ENCODE data around the gene HNMT.

DNA sequence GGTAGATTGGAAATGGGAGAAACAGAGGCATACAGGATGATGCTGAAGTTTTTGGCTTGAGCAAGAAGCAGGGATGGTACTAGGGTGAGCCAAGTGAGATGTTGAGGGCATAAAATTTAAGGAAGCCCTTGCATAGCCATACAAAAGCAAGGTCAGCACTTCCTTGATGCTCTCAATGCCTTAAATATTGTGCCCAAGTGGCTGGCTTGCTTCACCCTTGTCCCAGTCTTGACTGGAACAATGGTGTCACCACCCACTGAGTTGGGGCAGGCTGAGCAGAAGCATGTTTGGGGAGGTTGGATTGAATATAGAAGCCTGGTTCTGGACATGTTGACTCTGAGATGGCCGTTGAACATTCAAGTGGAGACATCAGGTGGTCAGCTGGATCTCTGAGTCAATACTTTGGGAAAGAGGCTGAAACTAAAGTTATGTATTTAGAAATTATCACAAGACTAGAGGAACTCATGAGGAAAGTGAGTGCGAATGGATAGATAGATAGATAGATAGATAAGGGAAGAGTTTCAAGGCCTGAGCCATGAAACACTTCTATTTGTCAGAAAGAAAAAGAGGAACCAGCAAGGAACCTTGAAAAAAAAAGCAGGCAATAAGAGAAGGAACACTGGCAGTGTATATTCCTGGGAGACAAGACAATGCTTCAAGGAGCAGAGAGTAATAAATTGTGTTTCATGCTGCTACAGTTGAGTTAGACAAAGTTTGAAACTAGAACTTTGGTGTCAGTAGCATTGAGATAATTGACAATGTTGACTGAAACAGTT lies 43.0 kb upstream of the HNMT start:
- TF ChIP-seq MXI1 (conservative IDR thresholded peaks at IDR 0.05; ENCODE audit: poor library complexity, severe bottlenecking): no peak
- TF ChIP-seq, protein P1, sequence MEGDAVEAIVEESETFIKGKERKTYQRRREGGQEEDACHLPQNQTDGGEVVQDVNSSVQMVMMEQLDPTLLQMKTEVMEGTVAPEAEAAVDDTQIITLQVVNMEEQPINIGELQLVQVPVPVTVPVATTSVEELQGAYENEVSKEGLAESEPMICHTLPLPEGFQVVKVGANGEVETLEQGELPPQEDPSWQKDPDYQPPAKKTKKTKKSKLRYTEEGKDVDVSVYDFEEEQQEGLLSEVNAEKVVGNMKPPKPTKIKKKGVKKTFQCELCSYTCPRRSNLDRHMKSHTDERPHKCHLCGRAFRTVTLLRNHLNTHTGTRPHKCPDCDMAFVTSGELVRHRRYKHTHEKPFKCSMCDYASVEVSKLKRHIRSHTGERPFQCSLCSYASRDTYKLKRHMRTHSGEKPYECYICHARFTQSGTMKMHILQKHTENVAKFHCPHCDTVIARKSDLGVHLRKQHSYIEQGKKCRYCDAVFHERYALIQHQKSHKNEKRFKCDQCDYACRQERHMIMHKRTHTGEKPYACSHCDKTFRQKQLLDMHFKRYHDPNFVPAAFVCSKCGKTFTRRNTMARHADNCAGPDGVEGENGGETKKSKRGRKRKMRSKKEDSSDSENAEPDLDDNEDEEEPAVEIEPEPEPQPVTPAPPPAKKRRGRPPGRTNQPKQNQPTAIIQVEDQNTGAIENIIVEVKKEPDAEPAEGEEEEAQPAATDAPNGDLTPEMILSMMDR (IDR thresholded peaks at IDR 0.05; ENCODE audit: poor library complexity, severe bottlenecking): no peak
- no peak for TF ChIP-seq RAD21 (conservative IDR thresholded peaks at IDR 0.05)
- TF ChIP-seq, protein P2, sequence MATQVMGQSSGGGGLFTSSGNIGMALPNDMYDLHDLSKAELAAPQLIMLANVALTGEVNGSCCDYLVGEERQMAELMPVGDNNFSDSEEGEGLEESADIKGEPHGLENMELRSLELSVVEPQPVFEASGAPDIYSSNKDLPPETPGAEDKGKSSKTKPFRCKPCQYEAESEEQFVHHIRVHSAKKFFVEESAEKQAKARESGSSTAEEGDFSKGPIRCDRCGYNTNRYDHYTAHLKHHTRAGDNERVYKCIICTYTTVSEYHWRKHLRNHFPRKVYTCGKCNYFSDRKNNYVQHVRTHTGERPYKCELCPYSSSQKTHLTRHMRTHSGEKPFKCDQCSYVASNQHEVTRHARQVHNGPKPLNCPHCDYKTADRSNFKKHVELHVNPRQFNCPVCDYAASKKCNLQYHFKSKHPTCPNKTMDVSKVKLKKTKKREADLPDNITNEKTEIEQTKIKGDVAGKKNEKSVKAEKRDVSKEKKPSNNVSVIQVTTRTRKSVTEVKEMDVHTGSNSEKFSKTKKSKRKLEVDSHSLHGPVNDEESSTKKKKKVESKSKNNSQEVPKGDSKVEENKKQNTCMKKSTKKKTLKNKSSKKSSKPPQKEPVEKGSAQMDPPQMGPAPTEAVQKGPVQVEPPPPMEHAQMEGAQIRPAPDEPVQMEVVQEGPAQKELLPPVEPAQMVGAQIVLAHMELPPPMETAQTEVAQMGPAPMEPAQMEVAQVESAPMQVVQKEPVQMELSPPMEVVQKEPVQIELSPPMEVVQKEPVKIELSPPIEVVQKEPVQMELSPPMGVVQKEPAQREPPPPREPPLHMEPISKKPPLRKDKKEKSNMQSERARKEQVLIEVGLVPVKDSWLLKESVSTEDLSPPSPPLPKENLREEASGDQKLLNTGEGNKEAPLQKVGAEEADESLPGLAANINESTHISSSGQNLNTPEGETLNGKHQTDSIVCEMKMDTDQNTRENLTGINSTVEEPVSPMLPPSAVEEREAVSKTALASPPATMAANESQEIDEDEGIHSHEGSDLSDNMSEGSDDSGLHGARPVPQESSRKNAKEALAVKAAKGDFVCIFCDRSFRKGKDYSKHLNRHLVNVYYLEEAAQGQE (IDR thresholded peaks at IDR 0.05; ENCODE audit: borderline replicate concordance): no peak
- TF ChIP-seq EZH2 (IDR thresholded peaks at IDR 0.05; ENCODE audit: borderline replicate concordance, insufficient read depth, low read length, poor library complexity, severe bottlenecking): no peak
- TF ChIP-seq POLR2AphosphoS5 (IDR thresholded peaks at IDR 0.05): no peak
- no peak for TF ChIP-seq TAF1 (IDR thresholded peaks at IDR 0.05; ENCODE audit: low read depth)
- no peak for TF ChIP-seq EP300 (conservative IDR thresholded peaks at IDR 0.05; ENCODE audit: poor library complexity, severe bottlenecking)
